GM23338 (cell line): ENCODE measurements around the gene CCNQ. TPM values are rescaled to one million over a fixed set of nuclear protein-coding genes. Genes with fewer than 3 reads are reported as not detected.

Experiments used
- ATAC-seq: fragments of 200-7000 bp; cut with Tn5 transposase; 3 replicates; pipeline ENCODE4 v1.9.1; 2020
- DNase-seq: peaks from one replicate; pipeline ENCODE4 v3.0.0-alpha.2; 2015; ENCODE audit warnings: low spot score
- H2AFZ ChIP-seq: fragments of 200-600 bp; sonication (generic); 2 replicates; pipeline ENCODE4 v1.8.0; 2016; ENCODE audit warnings: antibody characterized with exemption, mild to moderate bottlenecking, moderate library complexity
- H3F3A ChIP-seq: fragments of 200-600 bp; sonication (generic); replicated peaks from 2 replicates; pipeline ENCODE4 v1.8.0; 2017; ENCODE audit warnings: antibody characterized with exemption, mixed run types, low read depth
- H3K27ac ChIP-seq: fragments of 200-600 bp; sonication (generic); 2 replicates; pipeline ENCODE4 v1.6.1; 2016; ENCODE audit warnings: low read depth
- H3K27me3 ChIP-seq: fragments of 200-600 bp; sonication (generic); 2 replicates; pipeline ENCODE4 v1.8.0; 2016; ENCODE audit warnings: mild to moderate bottlenecking, mixed run types, moderate library complexity; ENCODE audit not compliant: insufficient read depth
- H3K36me3 ChIP-seq: fragments of 200-600 bp; sonication (generic); 2 replicates; pipeline ENCODE4 v1.8.0; 2016; ENCODE audit warnings: mild to moderate bottlenecking; ENCODE audit not compliant: insufficient read depth
- H3K4me1 ChIP-seq: fragments of 200-600 bp; sonication (generic); 2 replicates; pipeline ENCODE4 v1.8.0; 2016; ENCODE audit warnings: mild to moderate bottlenecking, moderate library complexity; ENCODE audit not compliant: insufficient read depth
- H3K4me2 ChIP-seq: fragments of 200-600 bp; sonication (generic); 2 replicates; pipeline ENCODE4 v1.7.1; 2017; ENCODE audit warnings: mixed run types
- H3K4me3 ChIP-seq: fragments of 200-600 bp; sonication (generic); 2 replicates; pipeline ENCODE4 v1.6.1; 2016; ENCODE audit warnings: mixed run types
- H3K79me2 ChIP-seq: fragments of 200-600 bp; sonication (generic); replicated peaks from 2 replicates; pipeline ENCODE4 v1.8.0; 2017; ENCODE audit warnings: mild to moderate bottlenecking; ENCODE audit not compliant: insufficient read depth
- H3K9me2 ChIP-seq: fragments of 200-600 bp; sonication (generic); 2 replicates; pipeline ENCODE4 v1.8.0; 2017; ENCODE audit not compliant: insufficient read depth
- H4K20me1 ChIP-seq: fragments of 200-600 bp; sonication (generic); replicated peaks from 2 replicates; pipeline ENCODE4 v1.8.0; 2017; ENCODE audit warnings: mild to moderate bottlenecking; ENCODE audit not compliant: insufficient read depth
- H3K27ac Mint-ChIP-seq: 2 replicates; pipeline ENCODE4 v1.8.0; 2020; ENCODE audit warnings: inconsistent platforms, mild to moderate bottlenecking, moderate library complexity, mixed read lengths
- H3K27me3 Mint-ChIP-seq: 3 replicates; pipeline ENCODE4 v1.8.0; 2022; ENCODE audit warnings: low read depth, mild to moderate bottlenecking, moderate library complexity, mixed read lengths, inconsistent platforms; ENCODE audit not compliant: insufficient read depth, poor library complexity
- H3K36me3 Mint-ChIP-seq: 3 replicates; pipeline ENCODE4 v1.8.0; 2021; ENCODE audit warnings: low read depth, mild to moderate bottlenecking, inconsistent platforms, moderate library complexity, mixed read lengths
- H3K4me1 Mint-ChIP-seq: 3 replicates; pipeline ENCODE4 v1.8.0; 2020; ENCODE audit warnings: mild to moderate bottlenecking, inconsistent platforms, mixed read lengths
- H3K4me3 Mint-ChIP-seq: 3 replicates; pipeline ENCODE4 v1.8.0; 2021; ENCODE audit warnings: moderate library complexity, mild to moderate bottlenecking, inconsistent platforms, mixed read lengths
- H3K9me3 Mint-ChIP-seq: 3 replicates; pipeline ENCODE4 v1.8.0; 2020; ENCODE audit warnings: moderate library complexity, mild to moderate bottlenecking, inconsistent platforms, mixed read lengths
- CREB1 ChIP-seq: fragments of 250-450 bp; sonication (Bioruptor Pico); IDR thresholded peaks from 2 replicates; pipeline ENCODE4 v1.5.0; 2020; ENCODE audit warnings: low read depth, mild to moderate bottlenecking, moderate library complexity
- EZH2 ChIP-seq: fragments of 200-600 bp; sonication (generic); IDR thresholded peaks from one replicate; pipeline ENCODE4 v1.8.0; 2017; ENCODE audit warnings: antibody characterized with exemption, mild to moderate bottlenecking, low read depth; ENCODE audit not compliant: unreplicated experiment
- NANOG ChIP-seq: IDR thresholded peaks from 2 replicates; pipeline ENCODE4 v1.6.1; 2016; ENCODE audit warnings: antibody characterized with exemption, borderline replicate concordance
- POLR2AphosphoS5 ChIP-seq: IDR thresholded peaks from 2 replicates; pipeline ENCODE4 v1.6.1; 2016; ENCODE audit warnings: antibody characterized with exemption, low read depth
- STAT1 ChIP-seq: IDR thresholded peaks from one replicate; pipeline ENCODE4 v1.6.1; 2016; ENCODE audit warnings: antibody characterized with exemption; ENCODE audit not compliant: unreplicated experiment
- ZNF114 ChIP-seq: fragments of 250-450 bp; sonication (Bioruptor Pico); IDR thresholded peaks from 2 replicates; pipeline ENCODE4 v1.5.0; 2020; ENCODE audit warnings: mild to moderate bottlenecking, moderate library complexity
- ZNF331 ChIP-seq: fragments of 250-450 bp; sonication (Bioruptor Pico); IDR thresholded peaks from 2 replicates; pipeline ENCODE4 v1.5.0; 2020; ENCODE audit warnings: low read depth, mild to moderate bottlenecking, moderate library complexity
- polyA plus RNA-seq: library from polyadenylated mRNA; unstranded; fragments of >200 nt; fragmentation: Nextera tagmentation; extraction: Ambion mirVana; gene quantifications from 2 replicates; pipeline ENCODE4 v1.2.1, GENCODE V29; 2016
- total RNA-seq: library from RNA; depleted of rRNA; stranded (reverse); fragments of >200 nt; shearing (Covaris generic); gene quantifications from 2 replicates; pipeline ENCODE4 v1.2.3, GENCODE V29; 2014
- TF ChIP-seq, protein P1 (sequence below): fragments of 250-450 bp; sonication (Bioruptor Pico); IDR thresholded peaks from 2 replicates; pipeline ENCODE4 v1.5.0; 2020; ENCODE audit warnings: mild to moderate bottlenecking, moderate library complexity

The CCNQ gene
- total and polyA plus RNA-seq, 2 experiments from 2014 or later: 19.4 to 30.2 TPM

DNA sequence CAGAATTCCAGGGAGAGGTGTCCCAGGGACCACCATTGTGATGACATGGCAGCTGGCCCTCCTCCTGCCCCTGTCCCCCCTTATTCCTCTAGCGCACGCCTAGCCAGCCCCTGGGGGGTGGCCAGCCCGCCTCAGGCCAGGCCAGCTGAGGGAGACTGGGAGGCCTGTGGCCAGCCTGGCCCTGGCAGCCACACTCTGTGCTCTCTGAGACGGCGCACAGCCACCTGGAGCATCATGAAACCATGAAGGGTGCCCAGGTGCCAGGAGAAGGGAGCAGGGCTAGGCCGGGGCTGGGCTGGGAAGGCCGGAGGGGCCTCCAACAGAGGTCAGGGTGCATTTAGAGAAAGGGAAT is 33.6 kb upstream of the CCNQ start:
- Histone ChIP-seq H3K79me2 (no peaks in the 10 kb centered on the region), H3K27ac (no peak overlapping the region), H3K27me3 (no peaks in the 10 kb centered on the region), H3K4me3 (no peak overlapping the region), H2AFZ (no peak overlapping the region), H3K36me3 (no peaks in the 10 kb centered on the region), H3K4me1 (no peaks in the 10 kb centered on the region), H4K20me1 (no peaks in the 10 kb centered on the region), H3K9me2 (no peaks in the 10 kb centered on the region), H3K4me2 (no peak overlapping the region), H3F3A (no peaks in the 10 kb centered on the region)
- no peaks in the 10 kb centered on the region for H3K9me3 Mint-ChIP-seq
- TF ChIP-seq ZNF114 (CRISPR knock-in tag) (no peak), ZNF331 (no peak), STAT1 (no peak), CREB1 (no peak)
- TF ChIP-seq, protein P1, sequence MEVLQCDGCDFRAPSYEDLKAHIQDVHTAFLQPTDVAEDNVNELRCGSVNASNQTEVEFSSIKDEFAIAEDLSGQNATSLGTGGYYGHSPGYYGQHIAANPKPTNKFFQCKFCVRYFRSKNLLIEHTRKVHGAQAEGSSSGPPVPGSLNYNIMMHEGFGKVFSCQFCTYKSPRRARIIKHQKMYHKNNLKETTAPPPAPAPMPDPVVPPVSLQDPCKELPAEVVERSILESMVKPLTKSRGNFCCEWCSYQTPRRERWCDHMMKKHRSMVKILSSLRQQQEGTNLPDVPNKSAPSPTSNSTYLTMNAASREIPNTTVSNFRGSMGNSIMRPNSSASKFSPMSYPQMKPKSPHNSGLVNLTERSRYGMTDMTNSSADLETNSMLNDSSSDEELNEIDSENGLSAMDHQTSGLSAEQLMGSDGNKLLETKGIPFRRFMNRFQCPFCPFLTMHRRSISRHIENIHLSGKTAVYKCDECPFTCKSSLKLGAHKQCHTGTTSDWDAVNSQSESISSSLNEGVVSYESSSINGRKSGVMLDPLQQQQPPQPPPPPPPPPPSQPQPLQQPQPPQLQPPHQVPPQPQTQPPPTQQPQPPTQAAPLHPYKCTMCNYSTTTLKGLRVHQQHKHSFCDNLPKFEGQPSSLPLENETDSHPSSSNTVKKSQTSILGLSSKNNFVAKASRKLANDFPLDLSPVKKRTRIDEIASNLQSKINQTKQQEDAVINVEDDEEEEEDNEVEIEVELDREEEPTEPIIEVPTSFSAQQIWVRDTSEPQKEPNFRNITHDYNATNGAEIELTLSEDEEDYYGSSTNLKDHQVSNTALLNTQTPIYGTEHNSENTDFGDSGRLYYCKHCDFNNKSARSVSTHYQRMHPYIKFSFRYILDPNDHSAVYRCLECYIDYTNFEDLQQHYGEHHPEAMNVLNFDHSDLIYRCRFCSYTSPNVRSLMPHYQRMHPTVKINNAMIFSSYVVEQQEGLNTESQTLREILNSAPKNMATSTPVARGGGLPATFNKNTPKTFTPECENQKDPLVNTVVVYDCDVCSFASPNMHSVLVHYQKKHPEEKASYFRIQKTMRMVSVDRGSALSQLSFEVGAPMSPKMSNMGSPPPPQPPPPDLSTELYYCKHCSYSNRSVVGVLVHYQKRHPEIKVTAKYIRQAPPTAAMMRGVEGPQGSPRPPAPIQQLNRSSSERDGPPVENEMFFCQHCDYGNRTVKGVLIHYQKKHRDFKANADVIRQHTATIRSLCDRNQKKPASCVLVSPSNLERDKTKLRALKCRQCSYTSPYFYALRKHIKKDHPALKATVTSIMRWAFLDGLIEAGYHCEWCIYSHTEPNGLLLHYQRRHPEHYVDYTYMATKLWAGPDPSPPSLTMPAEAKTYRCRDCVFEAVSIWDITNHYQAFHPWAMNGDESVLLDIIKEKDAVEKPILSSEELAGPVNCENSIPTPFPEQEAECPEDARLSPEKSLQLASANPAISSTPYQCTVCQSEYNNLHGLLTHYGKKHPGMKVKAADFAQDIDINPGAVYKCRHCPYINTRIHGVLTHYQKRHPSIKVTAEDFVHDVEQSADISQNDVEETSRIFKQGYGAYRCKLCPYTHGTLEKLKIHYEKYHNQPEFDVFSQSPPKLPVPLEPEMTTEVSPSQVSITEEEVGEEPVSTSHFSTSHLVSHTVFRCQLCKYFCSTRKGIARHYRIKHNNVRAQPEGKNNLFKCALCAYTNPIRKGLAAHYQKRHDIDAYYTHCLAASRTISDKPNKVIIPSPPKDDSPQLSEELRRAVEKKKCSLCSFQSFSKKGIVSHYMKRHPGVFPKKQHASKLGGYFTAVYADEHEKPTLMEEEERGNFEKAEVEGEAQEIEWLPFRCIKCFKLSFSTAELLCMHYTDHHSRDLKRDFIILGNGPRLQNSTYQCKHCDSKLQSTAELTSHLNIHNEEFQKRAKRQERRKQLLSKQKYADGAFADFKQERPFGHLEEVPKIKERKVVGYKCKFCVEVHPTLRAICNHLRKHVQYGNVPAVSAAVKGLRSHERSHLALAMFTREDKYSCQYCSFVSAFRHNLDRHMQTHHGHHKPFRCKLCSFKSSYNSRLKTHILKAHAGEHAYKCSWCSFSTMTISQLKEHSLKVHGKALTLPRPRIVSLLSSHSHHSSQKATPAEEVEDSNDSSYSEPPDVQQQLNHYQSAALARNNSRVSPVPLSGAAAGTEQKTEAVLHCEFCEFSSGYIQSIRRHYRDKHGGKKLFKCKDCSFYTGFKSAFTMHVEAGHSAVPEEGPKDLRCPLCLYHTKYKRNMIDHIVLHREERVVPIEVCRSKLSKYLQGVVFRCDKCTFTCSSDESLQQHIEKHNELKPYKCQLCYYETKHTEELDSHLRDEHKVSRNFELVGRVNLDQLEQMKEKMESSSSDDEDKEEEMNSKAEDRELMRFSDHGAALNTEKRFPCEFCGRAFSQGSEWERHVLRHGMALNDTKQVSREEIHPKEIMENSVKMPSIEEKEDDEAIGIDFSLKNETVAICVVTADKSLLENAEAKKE (CRISPR knock-in tag): no peak
- no peak for DNase-seq
- ATAC-seq: no peak
- H3K4me1 Mint-ChIP-seq: no peaks in the 10 kb centered on the region
- no peak overlapping the region for H3K27ac Mint-ChIP-seq
- H3K36me3 Mint-ChIP-seq: no peaks in the 10 kb centered on the region
- no peak overlapping the region for H3K4me3 Mint-ChIP-seq
- H3K27me3 Mint-ChIP-seq: peaks cover 1% of the 10 kb centered on the region

DNA sequence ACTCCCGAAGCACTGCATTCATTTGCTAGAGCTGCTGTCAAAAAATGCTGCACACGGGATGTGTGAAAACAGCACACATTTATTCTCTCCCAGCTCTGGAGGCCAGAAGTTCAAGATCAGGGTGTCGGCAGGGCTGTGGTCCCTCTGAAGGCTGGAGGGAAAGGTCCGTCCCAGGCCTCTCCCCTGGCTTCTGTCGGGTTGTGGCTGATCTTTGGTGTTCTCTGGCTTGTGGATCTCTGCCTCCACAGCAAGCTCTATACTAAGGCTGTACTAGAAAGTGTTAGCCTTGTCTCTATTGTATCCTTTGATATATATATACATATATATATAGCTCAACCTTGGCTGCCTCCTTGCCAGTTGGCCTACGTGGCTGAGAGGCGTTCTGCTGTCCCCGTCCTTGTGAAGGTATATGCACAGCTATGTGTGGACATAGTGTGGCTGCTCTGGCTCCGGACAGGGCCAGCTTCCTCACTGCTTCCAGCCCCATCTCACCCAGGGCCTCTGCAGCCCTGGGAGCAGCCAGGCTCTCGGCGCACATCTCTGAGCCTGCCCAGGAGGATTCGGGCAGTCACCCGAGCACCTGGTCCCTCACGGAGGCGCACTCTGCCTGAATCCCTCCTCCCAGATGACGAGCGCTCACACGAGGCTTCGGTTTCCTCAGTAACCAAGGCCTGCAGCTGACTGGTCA is 33.1 kb upstream of the CCNQ start:
- no peaks in the 10 kb centered on the region for H3F3A ChIP-seq
- no peaks in the 10 kb centered on the region for H3K36me3 Mint-ChIP-seq
- TF ChIP-seq EZH2 (no peak), POLR2AphosphoS5 (no peak), NANOG (no peak)
- H3K27me3 ChIP-seq: no peaks in the 10 kb centered on the region
- H3K79me2 ChIP-seq: no peaks in the 10 kb centered on the region
- ATAC-seq (no peak), DNase-seq (no peak)
- H3K4me2 ChIP-seq: no peak overlapping the region
- H3K4me3 ChIP-seq: no peak overlapping the region
- no peaks in the 10 kb centered on the region for H3K9me3 Mint-ChIP-seq
- no peak overlapping the region for H3K27ac ChIP-seq
- H3K4me1 ChIP-seq: no peaks in the 10 kb centered on the region
- peaks cover 1% of the 10 kb centered on the region for H3K27me3 Mint-ChIP-seq
- H4K20me1 ChIP-seq: no peaks in the 10 kb centered on the region
- no peaks in the 10 kb centered on the region for H3K9me2 ChIP-seq
- no peak overlapping the region for H3K4me3 Mint-ChIP-seq
- H3K36me3 ChIP-seq: no peaks in the 10 kb centered on the region
- no peak overlapping the region for H2AFZ ChIP-seq
- no peak overlapping the region for H3K27ac Mint-ChIP-seq
- H3K4me1 Mint-ChIP-seq: no peaks in the 10 kb centered on the region
